RPMI8226 (cell line): ENCODE results near the gene CYTH1.

Experiments
- DNase-seq: peaks from one replicate; pipeline ENCODE4 v3.0.0-alpha.2; 2015

The CYTH1 gene

GRCh38 chr17:78804777-78805176 is 22.7 kb upstream of the CYTH1 start:
- no peak for DNase-seq

- DNase-seq, result no peak
Measured at GRCh38 chr17:78803186-78803845, 21.2 kb upstream of the CYTH1 start.

- DNase-seq, result no peak
Measured at GRCh38 chr17:78802459-78802858, 20.4 kb upstream of the CYTH1 start.

GRCh38 chr17:78802008-78802407 is 19.9 kb upstream of the CYTH1 start:
- DNase-seq, result no peak

GRCh38 chr17:78800132-78800931 is 18.3 kb upstream of the CYTH1 start:
- DNase-seq, result no peak

GRCh38 chr17:78798695-78799559 is 16.9 kb upstream of the CYTH1 start:
- peak; percentile 48 for DNase-seq

- no peak for DNase-seq
Measured at GRCh38 chr17:78797691-78798585, 15.9 kb upstream of the CYTH1 start.

- DNase-seq, result no peak
Measured at GRCh38 chr17:78797213-78797612, 15.1 kb upstream of the CYTH1 start.

- DNase-seq, result no peak
Measured at GRCh38 chr17:78796517-78796900, 14.4 kb upstream of the CYTH1 start.

GRCh38 chr17:78795861-78796516 is 13.9 kb upstream of the CYTH1 start:
- DNase-seq, result no peak

GRCh38 chr17:78794864-78795640 is 13.0 kb upstream of the CYTH1 start:
- no peak for DNase-seq

GRCh38 chr17:78794399-78794798 is 12.3 kb upstream of the CYTH1 start:
- no peak for DNase-seq

- no peak for DNase-seq
Measured at GRCh38 chr17:78793968-78794367, 11.9 kb upstream of the CYTH1 start.

GRCh38 chr17:78793415-78793814 is 11.3 kb upstream of the CYTH1 start:
- DNase-seq, result no peak

GRCh38 chr17:78791840-78792709 is 10.0 kb upstream of the CYTH1 start:
- DNase-seq, result no peak

- no peak for DNase-seq
Measured at GRCh38 chr17:78790552-78790951, 8.5 kb upstream of the CYTH1 start.

- no peak for DNase-seq
Measured at GRCh38 chr17:78789663-78790181, 7.6 kb upstream of the CYTH1 start.

- DNase-seq, result no peak
Measured at GRCh38 chr17:78789149-78789662, 7.1 kb upstream of the CYTH1 start.

- DNase-seq, result no peak
Measured at GRCh38 chr17:78788451-78788850, 6.4 kb upstream of the CYTH1 start.

GRCh38 chr17:78787444-78787843 is 5.4 kb upstream of the CYTH1 start:
- no peak for DNase-seq
